Activated B cell treated with CpG ODN at 0.5 μM for 24 hours (primary cell): ENCODE results near the gene OR2T27. TPM values are rescaled to one million over a fixed set of nuclear protein-coding genes. Genes with fewer than 3 reads are reported as not detected.
A peak's percentile ranks its signal among the peaks of the same experiment; 100 is the strongest.

Experiments
- ATAC-seq: fragments of 200-7000 bp; cut with Tn5 transposase; one replicate; pipeline ENCODE4 v1.10.0; 2021; ENCODE audit warnings: low read depth, mild to moderate bottlenecking, moderate library complexity
- CTCF ChIA-PET: fragments of 350-600 bp; sonication (Branson Sonifier 250); formaldehyde crosslinking; loops from one replicate; lab custom pipeline; 2021; ENCODE audit warnings: antibody characterized with exemption; lab: Charles Lee
- POLR2A ChIA-PET: fragments of 350-600 bp; sonication (Branson Sonifier 250); formaldehyde crosslinking; loops from one replicate; lab custom pipeline; 2021; ENCODE audit warnings: antibody characterized with exemption; lab: Charles Lee
- DNase-seq: peaks from one replicate; pipeline ENCODE4 v3.0.0; 2022
- H3K27ac Mint-ChIP-seq: one replicate; pipeline ENCODE4 v1.8.0; 2020; ENCODE audit warnings: mixed read lengths
- H3K27me3 Mint-ChIP-seq: one replicate; pipeline ENCODE4 v1.8.0; 2021; ENCODE audit warnings: mixed read lengths
- H3K36me3 Mint-ChIP-seq: one replicate; pipeline ENCODE4 v1.8.0; 2021; ENCODE audit warnings: low read depth, mixed read lengths
- H3K4me1 Mint-ChIP-seq: one replicate; pipeline ENCODE4 v1.8.0; 2021; ENCODE audit warnings: mixed read lengths
- H3K4me3 Mint-ChIP-seq: one replicate; pipeline ENCODE4 v1.8.0; 2020; ENCODE audit warnings: mild to moderate bottlenecking, mixed read lengths
- H3K9me3 Mint-ChIP-seq: one replicate; pipeline ENCODE4 v1.8.0; 2020; ENCODE audit warnings: mixed read lengths
- CTCF ChIP-seq: fragments of 200-600 bp; IDR thresholded peaks from one replicate; pipeline ENCODE4 v1.8.0; 2022; ENCODE audit warnings: antibody characterized with exemption, mild to moderate bottlenecking
- intact Hi-C: fragments of 100-400 bp; cut with micrococcal nuclease; formaldehyde crosslinking; loops from one replicate; pipeline ENCODE4 v1.15.1; 2024
- total RNA-seq: library from RNA; stranded (reverse); gene quantifications from 2 replicates; pipeline ENCODE4 v1.2.3, GENCODE V29; 2022

OR2T27 gene
- total RNA-seq, 1 donor from 2014 or later: not detected

- intact Hi-C loops: loop anchor here (5.0 kb wide), 1 partner anchor 174 kb away; no protein-coding TSS in a partner anchor
- DNase-seq (no peak), ATAC-seq (peak; percentile 37)
- TF ChIP-seq CTCF: no peak
- no peaks in the 10 kb centered on the region for H3K27me3 Mint-ChIP-seq
- ChIA-PET POLR2A (no interaction called here), CTCF (no interaction called here)
- H3K4me1 Mint-ChIP-seq: peaks cover 11% of the 10 kb centered on the region
- no peak overlapping the region for H3K4me3 Mint-ChIP-seq
- H3K36me3 Mint-ChIP-seq: no peaks in the 10 kb centered on the region
- no peaks in the 10 kb centered on the region for H3K9me3 Mint-ChIP-seq
- H3K27ac Mint-ChIP-seq: no peak overlapping the region
These were observed 23.8 kb downstream of the OR2T27 start for GRCh38 chr1:248631354-248632008.

GRCh38 chr1:248630551-248630950, 24.8 kb downstream of the OR2T27 start:
- H3K36me3 Mint-ChIP-seq: no peaks in the 10 kb centered on the region
- H3K27me3 Mint-ChIP-seq: no peaks in the 10 kb centered on the region
- TF ChIP-seq CTCF: no peak
- ChIA-PET CTCF (interaction anchor here (1.4 kb wide), 1 partner anchor 175 kb away, joined by 3 read pairs; no protein-coding TSS in a partner anchor), POLR2A (no interaction called here)
- H3K27ac Mint-ChIP-seq: no peak overlapping the region
- DNase-seq: no peak
- no peak for ATAC-seq
- intact Hi-C loops: loop anchor here (5.0 kb wide), 1 partner anchor 173 kb away; no protein-coding TSS in a partner anchor
- H3K4me3 Mint-ChIP-seq: no peak overlapping the region
- H3K4me1 Mint-ChIP-seq: peaks cover 11% of the 10 kb centered on the region
- no peaks in the 10 kb centered on the region for H3K9me3 Mint-ChIP-seq

- Mint-ChIP-seq H3K27ac (no peak overlapping the region), H3K27me3 (no peaks in the 10 kb centered on the region), H3K36me3 (no peaks in the 10 kb centered on the region), H3K4me1 (peaks cover 11% of the 10 kb centered on the region), H3K9me3 (no peaks in the 10 kb centered on the region), H3K4me3 (no peak overlapping the region)
- DNase-seq (no peak), ATAC-seq (peak; percentile 54)
- CTCF ChIA-PET: interaction anchor here (0.7 to 1.0 kb wide), 4 partner anchors 9 to 178 kb away, joined by 3 to 5 read pairs (median 4); no protein-coding TSS in a partner anchor
- TF ChIP-seq CTCF: no peak
- intact Hi-C loops: no loop called here
- POLR2A ChIA-PET: interaction anchor here (0.7 to 0.8 kb wide), 2 partner anchors 76 to 129 kb away, joined by 4 read pairs; no protein-coding TSS in a partner anchor
These were observed 27.1 kb downstream of the OR2T27 start for GRCh38 chr1:248627971-248628844.

- Mint-ChIP-seq H3K27me3 (no peaks in the 10 kb centered on the region), H3K27ac (no peak overlapping the region), H3K9me3 (no peaks in the 10 kb centered on the region), H3K36me3 (no peaks in the 10 kb centered on the region), H3K4me3 (no peak overlapping the region), H3K4me1 (peaks cover 18% of the 10 kb centered on the region)
- intact Hi-C loops: no loop called here
- ChIA-PET POLR2A (no interaction called here), CTCF (interaction anchor here (5.1 to 11.4 kb wide), 2 partner anchors 63 to 181 kb away, joined by 67 to 218 read pairs; no protein-coding TSS in a partner anchor)
- ATAC-seq (no peak), DNase-seq (no peak)
- no peak for TF ChIP-seq CTCF
These were observed 29.4 kb downstream of the OR2T27 start for GRCh38 chr1:248625971-248626370.

- no peak overlapping the region for H3K4me3 Mint-ChIP-seq
- TF ChIP-seq CTCF: no peak
- intact Hi-C loops: no loop called here
- no peak overlapping the region for H3K27ac Mint-ChIP-seq
- DNase-seq (no peak), ATAC-seq (no peak)
- ChIA-PET POLR2A (no interaction called here), CTCF (interaction anchor here (5.1 to 11.4 kb wide), 2 partner anchors 63 to 182 kb away, joined by 67 to 218 read pairs; no protein-coding TSS in a partner anchor)
- no peaks in the 10 kb centered on the region for H3K27me3 Mint-ChIP-seq
- H3K9me3 Mint-ChIP-seq: no peaks in the 10 kb centered on the region
- peaks cover 18% of the 10 kb centered on the region for H3K4me1 Mint-ChIP-seq
- no peaks in the 10 kb centered on the region for H3K36me3 Mint-ChIP-seq
These were observed 30.2 kb downstream of the OR2T27 start for GRCh38 chr1:248625166-248625565.
